ENCODE measurements around the gene TMEM245. TPM values are rescaled to one million over a fixed set of nuclear protein-coding genes. Genes with fewer than 3 reads are reported as not detected.
"Not testable (repeated sequence)": the region's sequence is repeated elsewhere in the genome, so short reads cannot be mapped to it uniquely, and the experiment has no call there.

TMEM245 gene
- total RNA-seq, 1 experiment from 2014 or later: 20.5 TPM

DNA sequence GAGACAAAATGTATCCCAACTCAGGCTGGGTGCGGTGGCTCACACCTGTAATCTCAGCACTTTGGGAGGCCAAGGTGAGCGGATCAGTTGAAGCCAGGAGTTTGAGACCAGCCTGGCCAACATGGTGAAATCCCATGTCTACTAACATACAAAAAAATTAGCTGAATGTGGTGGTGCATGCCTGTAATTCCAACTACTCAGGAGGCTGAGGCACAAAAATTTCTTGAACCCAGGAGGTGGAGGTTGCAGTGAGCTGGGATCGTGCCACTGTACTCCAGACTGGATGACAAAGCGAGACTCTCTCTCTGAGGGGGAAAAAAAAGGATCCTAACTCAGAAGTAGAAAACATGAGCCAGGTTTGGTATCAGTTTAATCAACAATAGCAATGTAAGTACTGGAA, 66.6 kb downstream of the TMEM245 start:
- H3K9me3 ChIP-seq, DNase-seq, H3K4me3 ChIP-seq, H3K27me3 ChIP-seq: not testable (repeated sequence)
- peaks cover 37% of the 10 kb centered on the region for H3K36me3 ChIP-seq

DNA sequence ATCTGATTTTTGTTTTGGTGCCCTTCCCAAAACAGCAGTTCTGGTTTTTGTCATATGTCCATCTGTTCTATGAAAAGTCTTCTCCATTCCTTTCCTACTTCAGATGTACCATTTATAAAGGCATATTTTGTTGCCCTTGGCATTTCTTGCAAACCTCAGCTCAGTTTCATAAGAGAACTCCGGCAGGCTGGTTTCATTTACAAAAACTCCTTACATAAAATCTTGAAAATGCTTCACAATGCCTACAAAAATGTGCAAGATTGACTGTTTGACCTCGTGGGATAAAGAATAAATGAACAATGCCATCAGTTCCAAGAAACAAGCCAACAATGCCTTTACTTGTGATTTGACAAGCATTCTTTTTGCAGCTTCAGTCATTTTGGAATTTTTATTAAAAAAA, 67.3 kb downstream of the TMEM245 start:
- no peak for DNase-seq
- Histone ChIP-seq H3K9me3 (no peaks in the 10 kb centered on the region), H3K4me3 (no peak overlapping the region), H3K27me3 (no peaks in the 10 kb centered on the region), H3K36me3 (peaks cover 40% of the 10 kb centered on the region)

DNA sequence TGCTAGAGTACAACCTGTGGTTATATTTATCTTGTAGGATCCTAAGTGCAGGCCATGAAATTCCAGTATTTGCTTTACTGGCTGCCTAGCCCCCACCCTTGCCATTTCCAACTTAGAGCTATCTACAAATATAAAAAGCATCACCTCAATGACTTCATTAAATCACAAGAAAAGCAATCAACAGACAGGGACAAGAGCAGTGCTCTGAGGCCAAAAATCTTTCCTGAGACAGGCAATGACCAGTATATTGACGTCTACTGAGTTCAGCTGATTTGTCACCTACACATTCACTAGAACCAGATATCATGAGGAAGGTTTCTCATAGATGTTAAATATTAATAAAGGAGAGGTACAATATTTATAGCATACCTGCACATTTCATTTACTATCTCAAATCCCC, 68.0 kb downstream of the TMEM245 start:
- no peak for DNase-seq
- no peaks in the 10 kb centered on the region for H3K9me3 ChIP-seq
- peaks cover 42% of the 10 kb centered on the region for H3K36me3 ChIP-seq
- no peak overlapping the region for H3K4me3 ChIP-seq
- H3K27me3 ChIP-seq: no peaks in the 10 kb centered on the region

DNA sequence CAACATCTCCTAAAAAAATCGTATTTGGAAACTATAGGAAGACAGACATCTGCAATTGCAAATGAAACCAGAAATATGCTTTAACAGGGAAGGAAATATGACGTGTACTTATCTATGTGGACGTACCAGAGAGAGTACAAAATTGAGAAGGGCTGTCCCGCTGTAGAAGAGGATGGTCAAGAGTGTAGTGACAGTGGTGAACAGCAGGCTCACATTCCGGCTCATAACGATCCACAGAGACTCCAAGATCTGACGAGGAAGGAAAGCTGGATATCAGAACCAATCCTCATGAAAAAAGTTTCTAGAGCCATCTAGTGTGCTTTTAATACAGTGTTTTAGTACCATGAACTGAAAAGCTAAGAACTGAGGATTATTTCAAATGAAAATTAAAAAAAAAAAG, 69.3 kb downstream of the TMEM245 start:
- DNase-seq: no peak
- H3K4me3 ChIP-seq: no peak overlapping the region

DNA sequence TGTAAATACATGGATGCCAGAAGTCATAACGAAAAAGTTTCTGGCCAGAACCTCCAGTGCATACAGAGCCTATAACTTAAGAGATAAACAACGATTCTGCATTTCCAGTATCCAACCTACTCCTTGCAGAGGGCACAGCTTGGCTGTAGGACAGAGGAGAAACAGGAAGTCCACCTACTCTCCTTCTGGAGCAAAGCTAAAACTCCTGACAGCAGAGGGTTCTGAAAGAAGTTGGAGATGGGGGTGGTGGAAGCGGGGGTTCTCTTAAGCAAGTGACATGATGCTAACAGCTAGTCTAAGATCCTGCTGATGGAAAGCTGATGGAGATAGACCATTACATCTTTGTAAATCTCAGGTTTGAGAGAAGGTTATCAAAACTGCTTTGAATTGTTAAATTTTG, 70.9 kb downstream of the TMEM245 start:
- H3K9me3 ChIP-seq: no peaks in the 10 kb centered on the region
- H3K36me3 ChIP-seq: peaks cover 50% of the 10 kb centered on the region

More for the DNA sequence above, 69.3 kb downstream of the TMEM245 start:
- peaks cover 48% of the 10 kb centered on the region for H3K36me3 ChIP-seq
- H3K9me3 ChIP-seq: no peaks in the 10 kb centered on the region
- no peaks in the 10 kb centered on the region for H3K27me3 ChIP-seq

DNA sequence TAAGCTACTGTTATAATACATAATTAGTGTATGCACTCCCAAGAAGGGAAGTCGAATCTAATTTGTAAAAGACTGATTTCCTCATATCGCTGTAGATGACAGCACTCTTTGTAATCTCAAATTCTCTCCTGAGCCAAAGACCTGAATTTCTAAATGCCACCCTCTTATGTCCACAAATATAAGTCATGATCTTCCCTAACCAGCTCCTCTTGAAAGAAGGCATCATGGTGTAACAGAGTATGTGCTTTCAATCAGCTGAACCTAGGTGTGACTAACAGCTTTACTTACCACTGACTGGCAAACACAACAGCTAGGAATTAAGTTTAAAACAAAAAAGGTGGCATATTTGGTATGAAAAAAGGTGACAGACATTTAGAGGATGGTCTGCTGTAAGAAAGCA, 72.5 kb downstream of the TMEM245 start:
- no peaks in the 10 kb centered on the region for H3K9me3 ChIP-seq
- peaks cover 60% of the 10 kb centered on the region for H3K36me3 ChIP-seq
- H3K27me3 ChIP-seq: no peaks in the 10 kb centered on the region
- DNase-seq: no peak
- H3K4me3 ChIP-seq: no peak overlapping the region

More for the DNA sequence above, 70.9 kb downstream of the TMEM245 start:
- no peak for DNase-seq
- H3K4me3 ChIP-seq: no peak overlapping the region
- no peaks in the 10 kb centered on the region for H3K27me3 ChIP-seq

DNA sequence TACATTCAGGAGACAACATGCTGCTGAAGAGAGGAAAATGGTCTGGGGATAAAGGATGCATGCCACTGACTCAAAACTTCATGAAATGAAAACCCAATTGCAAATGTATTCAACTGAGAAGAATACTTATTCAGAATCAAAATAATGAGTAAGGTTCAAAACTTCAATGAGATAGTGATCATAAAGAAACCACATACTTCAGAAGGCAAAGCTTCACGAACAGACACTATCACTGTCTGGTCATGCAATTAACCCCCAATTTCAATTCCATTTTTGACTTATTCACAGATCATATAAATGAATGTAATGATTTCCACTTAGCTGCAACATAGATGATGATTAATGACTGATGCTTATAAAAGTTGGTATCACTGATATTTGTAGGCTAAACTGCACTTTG, 73.4 kb downstream of the TMEM245 start:
- no peaks in the 10 kb centered on the region for H3K9me3 ChIP-seq
- DNase-seq: no peak
- H3K4me3 ChIP-seq: no peak overlapping the region
- no peaks in the 10 kb centered on the region for H3K27me3 ChIP-seq
- peaks cover 56% of the 10 kb centered on the region for H3K36me3 ChIP-seq

DNA sequence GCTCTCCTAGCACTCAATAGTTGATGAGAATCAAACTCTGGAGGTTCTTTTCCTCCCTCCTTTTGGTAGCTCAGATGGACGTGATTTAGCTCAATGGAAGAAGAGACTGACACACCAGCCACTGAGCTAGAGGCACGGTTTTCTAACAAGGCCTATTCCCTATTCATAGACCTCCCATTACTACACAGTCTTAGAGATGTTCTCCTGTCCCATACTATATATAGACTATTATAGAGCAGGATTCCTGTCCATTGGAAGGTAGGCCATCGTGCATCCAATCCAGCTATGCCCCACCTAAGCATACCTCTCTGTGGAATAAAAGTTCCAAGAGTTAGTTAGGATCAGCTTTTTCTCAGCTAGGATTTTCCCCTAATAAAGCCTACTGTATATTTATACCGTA, 76.2 kb downstream of the TMEM245 start:
- Histone ChIP-seq H3K27me3 (no peaks in the 10 kb centered on the region), H3K36me3 (peaks cover 46% of the 10 kb centered on the region), H3K4me3 (no peak overlapping the region), H3K9me3 (no peaks in the 10 kb centered on the region)
- DNase-seq: no peak

DNA sequence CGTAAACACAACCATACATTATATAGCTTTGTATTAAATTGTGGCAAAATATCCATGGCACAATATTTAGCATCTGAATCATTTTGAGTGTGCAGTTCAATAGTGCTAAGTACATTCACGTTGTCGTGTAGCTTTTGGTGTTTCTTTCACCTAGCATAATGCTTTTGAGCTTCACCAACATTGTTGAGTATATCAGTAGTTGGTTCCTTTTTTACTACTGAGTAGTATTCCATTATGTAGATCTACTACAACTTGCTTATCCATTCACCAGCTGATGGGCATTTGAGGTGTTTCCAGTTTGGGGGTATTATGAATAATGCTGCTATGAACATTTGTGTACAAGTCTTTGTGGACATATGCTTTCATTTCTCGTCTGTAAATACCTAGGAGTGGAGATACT, 79.2 kb downstream of the TMEM245 start:
- Histone ChIP-seq H3K4me3 (no peak overlapping the region), H3K27me3 (no peaks in the 10 kb centered on the region), H3K9me3 (no peaks in the 10 kb centered on the region), H3K36me3 (peaks cover 34% of the 10 kb centered on the region)
- DNase-seq: no peak

DNA sequence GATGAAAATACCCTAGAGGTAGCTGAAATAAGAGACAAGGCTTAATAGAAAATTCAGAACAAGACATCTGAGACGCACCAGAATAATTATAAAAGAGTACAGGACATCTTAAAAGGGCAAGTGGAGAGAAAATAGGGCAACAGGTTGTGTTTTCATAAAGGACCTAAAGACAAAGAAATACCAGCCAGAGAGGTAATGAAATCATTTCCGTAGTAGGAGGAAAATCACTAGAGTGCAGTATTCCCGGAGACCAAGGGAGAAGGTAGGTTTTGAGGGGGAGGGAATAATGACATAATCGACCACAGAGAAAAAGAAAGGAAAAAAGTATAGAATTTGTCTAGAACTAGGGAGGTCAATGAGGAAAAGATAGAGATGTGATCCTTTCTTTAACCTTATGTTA, 80.2 kb downstream of the TMEM245 start:
- no peak overlapping the region for H3K4me3 ChIP-seq
- no peaks in the 10 kb centered on the region for H3K27me3 ChIP-seq
- H3K9me3 ChIP-seq: no peaks in the 10 kb centered on the region
- H3K36me3 ChIP-seq: peaks cover 36% of the 10 kb centered on the region
- no peak for DNase-seq

DNA sequence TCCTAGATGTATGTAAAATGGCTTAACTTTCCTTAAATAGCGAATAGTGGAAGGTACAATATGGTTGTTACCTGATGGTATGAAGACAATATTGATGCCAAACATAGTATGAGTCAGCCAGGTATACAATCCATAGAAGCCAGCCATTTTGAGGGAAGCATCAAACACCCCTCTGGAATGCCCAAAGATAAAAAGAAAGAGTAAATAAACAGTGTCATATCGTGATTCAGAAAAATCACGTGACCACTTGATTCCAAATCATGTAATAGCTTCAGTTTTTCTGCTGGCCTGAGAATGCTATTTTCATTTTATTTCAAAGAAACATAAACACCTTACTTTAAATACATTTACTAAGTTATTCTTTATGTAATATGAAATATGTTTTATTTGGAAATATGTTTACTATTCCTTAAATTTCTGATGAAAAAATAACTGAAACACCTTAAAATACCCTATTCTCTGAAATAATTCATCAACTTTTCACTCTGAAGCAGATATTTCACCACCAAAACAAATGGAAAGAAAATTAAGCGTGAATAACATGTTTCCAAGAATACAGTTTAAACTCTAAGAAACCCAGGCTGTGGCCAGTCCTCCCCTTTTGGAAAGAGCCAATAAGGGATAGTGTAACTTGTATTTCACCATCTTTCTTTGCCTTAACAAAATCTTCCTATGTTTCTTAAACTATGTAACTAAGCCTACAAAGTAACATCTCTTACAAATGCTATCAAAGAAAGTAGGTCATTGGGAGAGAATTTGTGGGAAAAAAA, 81.6 kb downstream of the TMEM245 start:
- Histone ChIP-seq H3K4me3 (no peak overlapping the region), H3K27me3 (no peaks in the 10 kb centered on the region), H3K36me3 (peaks cover 37% of the 10 kb centered on the region), H3K9me3 (no peaks in the 10 kb centered on the region)
- no peak for DNase-seq

DNA sequence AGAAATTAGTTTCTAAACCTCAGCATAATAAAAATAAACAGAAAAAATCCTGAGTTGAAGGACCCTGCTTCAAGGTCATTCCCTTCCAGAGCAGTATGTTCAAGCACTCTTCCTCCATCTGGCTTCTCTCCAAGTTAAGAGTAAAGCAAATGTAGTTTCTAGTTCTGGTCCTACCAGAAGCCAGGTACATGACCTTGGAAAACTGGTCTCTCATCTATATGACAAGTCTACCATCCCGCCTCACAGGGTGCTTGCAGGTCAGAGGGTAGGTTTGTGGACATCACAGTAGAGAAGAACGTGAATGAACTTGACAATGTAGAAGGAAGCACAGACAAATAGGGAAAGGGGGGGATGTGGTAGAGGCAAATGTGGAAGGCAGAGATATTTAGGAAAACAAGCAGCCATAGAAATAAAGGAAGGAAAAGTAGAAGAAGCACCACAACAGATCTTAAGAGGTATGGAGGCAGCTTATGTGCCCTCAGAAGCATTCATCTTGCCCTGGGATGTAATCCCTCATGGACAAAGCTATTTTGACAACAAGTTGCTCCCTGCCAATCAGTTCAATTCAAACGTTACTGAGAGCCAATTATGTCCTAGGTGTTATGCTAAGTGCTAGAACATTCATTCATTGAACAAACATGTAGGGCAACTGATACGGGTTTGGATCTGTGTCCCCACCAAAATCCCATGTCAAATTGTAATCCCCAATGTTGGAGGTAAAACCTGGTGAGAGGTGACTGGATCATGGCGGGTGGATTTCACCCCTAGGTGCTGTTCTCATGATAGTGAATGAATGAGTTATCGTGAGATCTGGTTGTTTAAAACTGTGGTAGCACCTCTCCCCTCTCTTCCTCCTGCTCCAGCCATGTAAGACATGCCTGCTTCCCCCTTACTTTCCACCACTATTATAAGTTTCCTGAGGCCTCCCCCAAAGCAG, 82.7 kb downstream of the TMEM245 start:
- no peak for DNase-seq
- Histone ChIP-seq H3K4me3 (no peak overlapping the region), H3K27me3 (no peaks in the 10 kb centered on the region), H3K36me3 (peaks cover 38% of the 10 kb centered on the region), H3K9me3 (no peaks in the 10 kb centered on the region)

DNA sequence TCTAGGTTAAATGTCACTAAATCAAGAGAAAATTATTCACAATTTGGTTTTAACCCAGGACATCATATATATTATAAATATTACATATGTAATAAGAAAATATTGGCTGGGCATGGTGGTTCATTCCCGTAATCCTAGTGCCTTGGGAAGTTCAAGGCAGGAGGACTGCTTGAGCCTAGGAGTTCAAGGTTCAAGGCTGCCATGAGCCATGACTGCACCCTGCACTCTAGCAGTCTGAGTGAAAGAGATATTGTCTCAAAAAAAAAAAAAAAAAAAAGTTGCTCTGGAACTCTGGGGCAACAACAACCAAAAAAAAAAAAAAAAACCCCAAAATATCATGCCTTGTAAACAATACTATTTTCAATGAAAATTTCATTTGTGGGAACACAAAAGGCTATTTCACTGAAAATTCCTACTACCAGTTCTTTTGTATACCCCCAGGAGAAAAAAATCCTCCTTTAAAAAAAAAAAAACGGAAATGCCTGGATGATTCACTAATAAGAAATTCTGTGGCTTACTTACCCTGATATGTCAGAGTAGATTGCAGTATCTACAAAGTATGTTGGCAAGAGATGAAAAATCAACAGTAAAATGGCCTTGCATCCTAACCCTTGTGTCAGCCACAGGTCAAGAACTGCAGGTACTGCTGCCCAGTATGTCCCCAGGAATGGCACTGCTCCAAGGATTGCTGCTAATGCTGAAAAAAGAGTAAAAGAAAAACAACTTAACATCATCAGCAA, 83.9 kb downstream of the TMEM245 start:
- H3K9me3 ChIP-seq: no peaks in the 10 kb centered on the region
- peaks cover 38% of the 10 kb centered on the region for H3K36me3 ChIP-seq
- H3K27me3 ChIP-seq: no peaks in the 10 kb centered on the region
- DNase-seq: peak; percentile 77
- H3K4me3 ChIP-seq: no peak overlapping the region

DNA sequence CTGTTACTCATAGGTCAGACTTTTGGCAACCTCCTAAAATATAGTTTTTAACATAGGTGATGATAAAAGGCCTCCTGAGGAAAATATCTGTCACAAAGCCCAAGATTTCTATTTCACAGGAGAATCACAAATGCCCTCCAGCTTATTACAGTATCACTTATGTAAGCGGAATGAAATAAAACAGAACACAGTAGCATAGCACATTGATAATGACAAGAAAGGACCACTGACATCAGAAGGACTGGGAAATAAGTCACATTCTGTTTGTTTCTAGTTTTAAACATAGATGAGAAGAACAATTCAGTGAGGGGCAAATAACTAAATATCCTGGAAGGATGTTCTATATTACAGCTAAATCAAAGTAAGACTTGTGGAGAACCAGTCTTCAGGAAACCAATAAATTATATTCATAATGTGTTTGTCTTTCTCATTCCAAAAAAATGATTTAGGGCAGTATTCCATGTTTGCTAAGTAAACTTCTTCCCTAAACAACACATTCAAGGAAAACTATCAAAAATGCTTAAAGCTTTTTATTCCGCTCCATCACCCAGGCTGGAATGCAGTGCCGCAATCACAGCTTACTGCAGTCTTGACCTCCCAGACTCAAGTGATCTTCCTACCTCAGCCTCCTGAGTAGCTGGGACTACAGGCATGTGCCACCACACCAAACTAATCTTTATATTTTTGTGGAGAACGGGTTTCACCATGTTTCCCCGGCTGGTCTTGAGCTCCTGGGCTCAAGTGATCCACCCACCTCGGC, 85.6 kb downstream of the TMEM245 start:
- H3K27me3 ChIP-seq: no peaks in the 10 kb centered on the region
- H3K9me3 ChIP-seq: no peaks in the 10 kb centered on the region
- no peak overlapping the region for H3K4me3 ChIP-seq
- peaks cover 37% of the 10 kb centered on the region for H3K36me3 ChIP-seq
- DNase-seq: no peak

DNA sequence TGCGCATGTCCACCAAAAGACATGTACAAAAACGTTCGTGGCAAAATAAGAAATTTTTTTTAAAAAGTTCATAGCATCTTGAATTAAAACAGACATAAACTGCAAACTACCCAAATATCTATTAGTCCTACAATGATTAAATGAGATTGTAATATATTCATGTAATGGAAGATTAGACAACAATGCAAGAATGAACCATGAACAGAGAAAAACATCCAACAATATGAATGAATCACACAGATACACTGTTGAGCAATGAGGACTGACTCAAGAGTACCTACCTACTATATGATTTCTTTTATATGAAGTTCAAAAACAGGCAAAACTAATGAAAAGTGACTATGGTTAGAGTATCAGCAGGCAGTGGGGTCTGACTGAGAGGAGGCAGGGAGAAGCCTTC, 88.5 kb downstream of the TMEM245 start:
- DNase-seq: no peak
- no peaks in the 10 kb centered on the region for H3K9me3 ChIP-seq

DNA sequence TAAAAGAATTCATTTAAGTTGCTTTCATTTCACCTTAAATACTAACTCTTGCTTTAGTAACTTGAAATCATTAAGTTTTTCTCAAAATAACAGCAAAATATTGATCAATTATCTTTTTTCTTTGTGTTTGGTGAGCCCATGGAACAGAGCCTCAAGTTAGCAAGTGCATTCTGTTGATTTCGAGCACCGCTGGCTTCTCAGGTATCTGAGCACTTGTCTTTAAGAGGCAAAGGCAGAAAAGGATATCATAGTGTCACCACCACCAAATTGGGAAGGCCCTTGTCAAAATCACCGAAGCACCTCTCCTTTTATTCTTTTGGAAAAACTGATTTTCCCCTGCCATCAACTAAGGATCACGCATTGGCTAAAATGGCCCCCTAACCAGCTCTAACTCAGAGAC, 89.3 kb downstream of the TMEM245 start:
- Histone ChIP-seq H3K36me3 (peaks cover 28% of the 10 kb centered on the region), H3K27me3 (no peaks in the 10 kb centered on the region), H3K9me3 (no peaks in the 10 kb centered on the region), H3K4me3 (no peak overlapping the region)
- DNase-seq: no peak

More for the DNA sequence above, 88.5 kb downstream of the TMEM245 start:
- H3K4me3 ChIP-seq: no peak overlapping the region
- no peaks in the 10 kb centered on the region for H3K27me3 ChIP-seq
- H3K36me3 ChIP-seq: peaks cover 27% of the 10 kb centered on the region

Data from MG63 (cell line).